ENCODE measurements around the gene NATD1.

The NATD1 gene

GRCh38 chr17:21294321-21295035, 41.3 kb upstream of the NATD1 start:
- no peaks in the 10 kb centered on the region for H3K36me3 ChIP-seq (ENCODE audit: insufficient read depth)
- no peak overlapping the region for H3K9ac ChIP-seq
- no peaks in the 10 kb centered on the region for H4K20me1 ChIP-seq (ENCODE audit: insufficient read depth)
- H3K27me3 ChIP-seq (ENCODE audit: insufficient read depth, low read depth) = no peaks in the 10 kb centered on the region
- no peaks in the 10 kb centered on the region for H3K4me1 ChIP-seq (ENCODE audit: low read depth, poor library complexity, severe bottlenecking)
- no peak overlapping the region for H3K4me2 ChIP-seq
- no peak overlapping the region for H3K27ac ChIP-seq
- no peak overlapping the region for H3K4me3 ChIP-seq (IDR thresholded peaks at IDR 0.05; ENCODE audit: insufficient read depth, low read depth, low read length)
- peaks cover 31% of the 10 kb centered on the region for H3K79me2 ChIP-seq (ENCODE audit: insufficient read depth, low read depth)
- TF ChIP-seq CTCF (conservative IDR thresholded peaks at IDR 0.05; ENCODE audit: low read depth, low read length) = no peak
- no peak overlapping the region for H2AFZ ChIP-seq (ENCODE audit: low read depth)

DNA sequence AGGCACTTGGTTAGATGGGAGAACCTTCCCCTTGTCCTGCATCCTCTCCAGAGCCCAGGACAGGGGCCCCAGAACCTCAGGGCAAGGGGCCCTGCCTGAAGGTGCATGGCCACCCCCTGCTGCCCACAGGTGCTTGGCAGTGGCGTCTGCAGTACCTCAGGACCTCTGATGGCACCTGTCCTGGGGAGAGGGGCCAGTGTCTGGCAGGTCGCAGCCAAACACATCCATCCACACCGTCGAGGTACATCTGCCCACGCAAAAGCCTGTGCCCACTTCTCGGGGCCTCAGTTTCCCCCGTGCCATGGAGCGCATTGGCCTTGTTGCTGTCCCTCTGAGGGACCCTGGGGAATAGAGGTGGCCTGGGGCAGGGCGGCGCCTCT, 40.6 kb upstream of the NATD1 start:
- peaks cover 38% of the 10 kb centered on the region for H3K79me2 ChIP-seq (ENCODE audit: insufficient read depth, low read depth)

GRCh38 chr17:21292867-21293830, 39.9 kb upstream of the NATD1 start:
- Histone ChIP-seq H3K79me2 (ENCODE audit: insufficient read depth, low read depth) (peaks cover 44% of the 10 kb centered on the region), H3K36me3 (ENCODE audit: insufficient read depth) (no peaks in the 10 kb centered on the region), H3K4me2 (no peak overlapping the region), H2AFZ (ENCODE audit: low read depth) (no peak overlapping the region), H3K9ac (no peak overlapping the region), H3K4me3 (IDR thresholded peaks at IDR 0.05; ENCODE audit: insufficient read depth, low read depth, low read length) (no peak overlapping the region), H4K20me1 (ENCODE audit: insufficient read depth) (no peaks in the 10 kb centered on the region), H3K27ac (no peak overlapping the region), H3K27me3 (ENCODE audit: insufficient read depth, low read depth) (no peaks in the 10 kb centered on the region), H3K4me1 (ENCODE audit: low read depth, poor library complexity, severe bottlenecking) (peaks cover 9% of the 10 kb centered on the region)
- no peak for TF ChIP-seq CTCF (conservative IDR thresholded peaks at IDR 0.05; ENCODE audit: low read depth, low read length)

More for the DNA sequence above, 40.6 kb upstream of the NATD1 start:
- Histone ChIP-seq H3K27ac (no peak overlapping the region), H3K9ac (no peak overlapping the region), H3K4me1 (ENCODE audit: low read depth, poor library complexity, severe bottlenecking) (peaks cover 2% of the 10 kb centered on the region), H3K27me3 (ENCODE audit: insufficient read depth, low read depth) (no peaks in the 10 kb centered on the region), H4K20me1 (ENCODE audit: insufficient read depth) (no peaks in the 10 kb centered on the region), H3K4me3 (IDR thresholded peaks at IDR 0.05; ENCODE audit: insufficient read depth, low read depth, low read length) (no peak overlapping the region), H3K36me3 (ENCODE audit: insufficient read depth) (no peaks in the 10 kb centered on the region), H3K4me2 (no peak overlapping the region), H2AFZ (ENCODE audit: low read depth) (no peak overlapping the region)
- TF ChIP-seq CTCF (conservative IDR thresholded peaks at IDR 0.05; ENCODE audit: low read depth, low read length) = no peak

DNA sequence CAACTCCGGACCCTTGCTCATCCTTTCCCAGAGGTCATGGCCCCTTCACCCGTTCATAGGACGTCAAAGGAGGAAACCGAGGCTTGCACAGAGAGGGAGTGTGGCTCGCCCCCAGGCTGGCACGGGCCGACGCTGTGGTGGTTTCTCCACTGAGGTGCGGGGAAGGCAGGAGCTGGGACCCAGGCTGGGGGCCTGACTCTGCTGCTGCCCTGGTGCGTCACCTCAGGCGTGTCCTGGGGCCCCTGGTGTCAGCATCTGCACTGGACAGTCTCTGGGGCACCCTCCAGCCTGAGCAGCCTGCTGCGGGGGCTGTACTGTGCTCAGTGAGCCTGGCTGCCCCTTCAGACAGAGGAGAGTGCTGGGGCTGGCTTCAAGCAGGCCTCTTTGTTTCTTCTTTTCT, 38.7 kb upstream of the NATD1 start:
- H3K4me1 ChIP-seq (ENCODE audit: low read depth, poor library complexity, severe bottlenecking) = peaks cover 16% of the 10 kb centered on the region
- no peaks in the 10 kb centered on the region for H3K27me3 ChIP-seq (ENCODE audit: insufficient read depth, low read depth)
- H3K4me3 ChIP-seq (IDR thresholded peaks at IDR 0.05; ENCODE audit: insufficient read depth, low read depth, low read length) = no peak overlapping the region
- no peak overlapping the region for H3K27ac ChIP-seq
- no peaks in the 10 kb centered on the region for H3K36me3 ChIP-seq (ENCODE audit: insufficient read depth)
- H4K20me1 ChIP-seq (ENCODE audit: insufficient read depth) = no peaks in the 10 kb centered on the region
- H3K4me2 ChIP-seq = no peak overlapping the region
- H2AFZ ChIP-seq (ENCODE audit: low read depth) = no peak overlapping the region
- H3K79me2 ChIP-seq (ENCODE audit: insufficient read depth, low read depth) = peaks cover 57% of the 10 kb centered on the region
- no peak for TF ChIP-seq CTCF (conservative IDR thresholded peaks at IDR 0.05; ENCODE audit: low read depth, low read length)
- no peak overlapping the region for H3K9ac ChIP-seq

Data from KMS-11 (cell line).